HepG2 (cell line): ENCODE results near the gene FITM1. TPM values are rescaled to one million over a fixed set of nuclear protein-coding genes. Genes with fewer than 3 reads are reported as not detected.

Source experiments
- ARNT ChIP-seq: fragments of 450-650 bp; IDR thresholded peaks from 2 replicates; pipeline ENCODE4 v1.6.1; 2017
- ATAD3A ChIP-seq: sonication (generic); formaldehyde crosslinking; IDR thresholded peaks from 2 replicates; pipeline ENCODE4 v1.4.0; 2020; ENCODE audit warnings: missing genetic modification reagents
- CC2D1A ChIP-seq: sonication (generic); formaldehyde crosslinking; IDR thresholded peaks from 2 replicates; pipeline ENCODE4 v1.8.1; 2023; ENCODE audit warnings: mild to moderate bottlenecking, missing genetic modification reagents
- DR1 ChIP-seq: sonication (generic); formaldehyde crosslinking; IDR thresholded peaks from 2 replicates; pipeline ENCODE4 v1.8.0; 2021; ENCODE audit warnings: mild to moderate bottlenecking, missing genetic modification reagents, inconsistent platforms
- ETS1 ChIP-seq: sonication (generic); formaldehyde crosslinking; IDR thresholded peaks from 2 replicates; pipeline ENCODE4 v1.4.0; 2020; ENCODE audit warnings: missing genetic modification reagents
- ETV6 ChIP-seq: sonication (generic); formaldehyde crosslinking; conservative IDR thresholded peaks from 2 replicates; pipeline ENCODE4 v1.4.0; 2020; ENCODE audit warnings: missing genetic modification reagents
- ISX ChIP-seq: sonication (generic); formaldehyde crosslinking; conservative IDR thresholded peaks from 2 replicates; pipeline ENCODE4 v1.5.0; 2020; ENCODE audit warnings: missing genetic modification reagents
- POLR2G ChIP-seq: fragments of 200-400 bp; formaldehyde crosslinking; IDR thresholded peaks from 2 replicates; pipeline ENCODE4 v1.6.1; 2018; ENCODE audit warnings: mild to moderate bottlenecking, low read depth, low read length, moderate library complexity
- SAP130 ChIP-seq: IDR thresholded peaks from 2 replicates; pipeline ENCODE4 v1.6.1; 2016; ENCODE audit warnings: low read depth
- SCMH1 ChIP-seq: sonication (generic); formaldehyde crosslinking; IDR thresholded peaks from 2 replicates; pipeline ENCODE4 v1.9.0; 2021; ENCODE audit warnings: missing genetic modification reagents, mild to moderate bottlenecking, borderline replicate concordance
- SRY ChIP-seq: sonication (generic); formaldehyde crosslinking; IDR thresholded peaks from 2 replicates; pipeline ENCODE4 v1.8.0; 2022; ENCODE audit warnings: mild to moderate bottlenecking, missing genetic modification reagents
- YEATS4 ChIP-seq: sonication (generic); formaldehyde crosslinking; IDR thresholded peaks from 2 replicates; pipeline ENCODE4 v1.4.0; 2020; ENCODE audit warnings: missing genetic modification reagents, borderline replicate concordance
- ZBTB2 ChIP-seq: sonication (generic); formaldehyde crosslinking; IDR thresholded peaks from 2 replicates; pipeline ENCODE4 v1.8.0; 2022; ENCODE audit warnings: low read depth, missing genetic modification reagents
- ZFP36L2 ChIP-seq: sonication (generic); formaldehyde crosslinking; IDR thresholded peaks from 2 replicates; pipeline ENCODE4 v1.4.0; 2020; ENCODE audit warnings: missing genetic modification reagents
- ZFX ChIP-seq: sonication (generic); formaldehyde crosslinking; IDR thresholded peaks from 2 replicates; pipeline ENCODE4 v1.4.0; 2020; ENCODE audit warnings: mild to moderate bottlenecking, low read depth, missing genetic modification reagents, moderate library complexity
- ZNF333 ChIP-seq: sonication (generic); formaldehyde crosslinking; IDR thresholded peaks from 2 replicates; pipeline ENCODE4 v1.4.0; 2020; ENCODE audit warnings: mild to moderate bottlenecking, missing genetic modification reagents, borderline replicate concordance
- ZNF383 ChIP-seq: sonication (generic); formaldehyde crosslinking; IDR thresholded peaks from 2 replicates; pipeline ENCODE4 v1.4.0; 2020; ENCODE audit warnings: missing genetic modification reagents, mild to moderate bottlenecking, borderline replicate concordance
- ZNF543 ChIP-seq: sonication (generic); formaldehyde crosslinking; IDR thresholded peaks from 2 replicates; pipeline ENCODE4 v1.4.0; 2020; ENCODE audit warnings: mild to moderate bottlenecking, missing genetic modification reagents
- ZNF567 ChIP-seq: sonication (generic); formaldehyde crosslinking; IDR thresholded peaks from 2 replicates; pipeline ENCODE4 v1.8.1; 2023; ENCODE audit warnings: mild to moderate bottlenecking, missing genetic modification reagents, borderline replicate concordance
- ZNF605 ChIP-seq: sonication (generic); formaldehyde crosslinking; IDR thresholded peaks from 2 replicates; pipeline ENCODE4 v1.8.0; 2022; ENCODE audit warnings: mild to moderate bottlenecking, missing genetic modification reagents
- ZNF678 ChIP-seq: sonication (generic); formaldehyde crosslinking; IDR thresholded peaks from 2 replicates; pipeline ENCODE4 v1.4.0; 2020; ENCODE audit warnings: mild to moderate bottlenecking, missing genetic modification reagents
- ZNF687 ChIP-seq: sonication (generic); formaldehyde crosslinking; IDR thresholded peaks from 2 replicates; pipeline ENCODE4 v1.5.1; 2020; ENCODE audit warnings: mild to moderate bottlenecking, missing genetic modification reagents, moderate library complexity
- ZNF713 ChIP-seq: sonication (generic); formaldehyde crosslinking; IDR thresholded peaks from 2 replicates; pipeline ENCODE4 v1.4.0; 2020; ENCODE audit warnings: mild to moderate bottlenecking, missing genetic modification reagents
- ZNF75D ChIP-seq: sonication (generic); formaldehyde crosslinking; IDR thresholded peaks from 2 replicates; pipeline ENCODE4 v1.8.1; 2023; ENCODE audit warnings: missing genetic modification reagents, mild to moderate bottlenecking, borderline replicate concordance
- polyA plus RNA-seq, 8 experiments: library from polyadenylated mRNA; depleted of rRNA in 3 of 8; stranded (reverse) in 7 of 8; unstranded in 1 of 8; fragments of >200 nt; fragmentation: Illumina TruSeq in 4 of 8; extraction: Trizol in 4 of 8; gene quantifications; 2 replicates each; pipeline versions ENCODE4 v1.2.1 to v1.2.3, GENCODE V29; 2011 to 2016; ENCODE audit warnings: low read depth in 4 of 8, missing spikeins in 1 of 8, mixed read lengths in 1 of 8; ENCODE audit not compliant: insufficient read depth in 1 of 8
- total RNA-seq, 5 experiments: library from RNA; depleted of rRNA; stranded (reverse); fragments of >200 nt; fragmentation: Illumina TruSeq; extraction: Trizol; gene quantifications; 2 replicates each; pipeline ENCODE4 v1.2.3, GENCODE V29; 2016; ENCODE audit warnings: low read depth in 1 of 5

Gene FITM1
- total and polyA plus RNA-seq, 2 of the 13 experiments (the other 11 are each of a cell fraction or from before 2014, with no cell fraction given): 2.7 to 5.8 TPM

GRCh38 chr14:24093901-24094840, 36.3 kb upstream of the FITM1 start, which contains the start of gene PCK2 (continued):
- TF ChIP-seq ZBTB2 (no peak), CC2D1A (CRISPR knock-in tag) (peak; percentile 96; the same call in 1 of the 2 replicates), ISX (peak; percentile 95), ZNF543 (peak; percentile 100), SCMH1 (no peak), ETS1 (CRISPR knock-in tag) (peak; percentile 99), ZNF333 (no peak), ZNF383 (CRISPR knock-in tag) (no peak), SRY (no peak), ETV6 (CRISPR knock-in tag) (peak; percentile 80), POLR2G (peak; percentile 99), ZNF567 (peak; percentile 95), ZNF713 (CRISPR knock-in tag) (peak; percentile 97), DR1 (peak; percentile 100; the same call in 1 of the 2 replicates), ZFP36L2 (CRISPR knock-in tag) (peak; percentile 95; the same call in 1 of the 2 replicates), ARNT (no peak), ZNF605 (peak; percentile 100), ZNF75D (CRISPR knock-in tag) (no peak), SAP130 (CRISPR knock-in tag) (peak; percentile 96), YEATS4 (peak; percentile 98), ZNF678 (CRISPR knock-in tag) (peak; percentile 93; the same call in 1 of the 2 replicates), ZFX (CRISPR knock-in tag) (peak; percentile 77), ZNF687 (CRISPR knock-in tag) (peak; percentile 94), ATAD3A (CRISPR knock-in tag) (peak; percentile 80; the same call in 1 of the 2 replicates)
